ENCODE results near the gene PHTF1.

Gene PHTF1

GRCh38 chr1:113759333-113760101, at the start of gene PHTF1:
Gene PHTF1 (minus strand): TSS chr1:113759486. CDS start chr1:113758703, 783 bp downstream.
- peak; percentile 28 for DNase-seq (ENCODE audit: low read depth in 2 of 2)

DNA sequence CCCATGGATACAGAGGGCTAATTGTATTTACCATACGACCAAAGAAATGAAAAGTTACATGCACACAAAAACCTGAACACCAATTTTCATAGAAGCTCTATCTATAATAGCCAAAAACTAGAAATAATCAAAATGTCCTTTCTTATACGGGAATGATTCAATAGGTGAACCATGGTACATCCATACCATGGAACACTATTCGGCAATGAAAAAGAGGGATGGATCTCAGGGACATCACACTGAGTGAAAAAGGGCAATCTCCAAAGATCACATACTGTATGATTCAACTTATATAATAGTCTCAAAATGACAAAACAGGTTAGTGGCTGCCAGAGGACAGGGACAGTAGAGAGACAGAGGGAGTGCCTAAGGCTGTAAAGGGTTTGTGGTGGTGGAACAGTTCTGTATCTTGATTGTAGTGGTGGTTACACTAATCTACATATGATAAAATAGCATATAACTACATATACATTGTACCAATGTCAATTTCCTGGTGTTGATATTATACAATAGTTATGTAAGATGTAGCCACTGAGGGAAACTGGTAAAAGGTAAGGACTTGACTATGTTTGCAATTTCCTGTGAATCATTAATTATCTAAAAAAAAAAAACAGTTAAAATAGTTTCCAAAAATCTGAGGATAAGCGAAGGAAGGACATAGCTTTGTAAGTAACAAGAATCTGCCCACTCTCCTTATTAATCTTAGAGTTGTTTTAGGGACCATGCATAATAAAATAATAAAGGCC, 49.3 kb upstream of the PHTF1 start:
- no peak for DNase-seq (ENCODE audit: low read depth in 2 of 2)

DNA sequence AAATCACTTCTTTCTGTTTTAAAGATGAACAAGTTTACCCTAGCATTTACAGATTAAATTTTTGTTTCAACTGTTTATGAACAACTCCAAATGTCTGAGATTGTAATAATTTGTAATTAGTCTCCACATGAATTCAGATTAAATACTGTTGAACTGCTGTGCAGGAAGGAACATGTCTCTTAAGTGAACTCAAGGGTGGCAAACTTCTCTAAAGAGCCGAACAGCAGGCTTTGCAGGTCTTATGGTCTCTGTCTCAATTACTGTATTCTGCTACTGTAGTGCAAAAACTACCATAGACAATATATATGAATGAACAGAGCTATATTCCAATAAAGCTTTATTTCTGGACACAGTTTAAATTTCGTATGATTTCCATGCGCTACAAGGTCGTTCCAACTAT, 46.4 kb upstream of the PHTF1 start:
- DNase-seq (ENCODE audit: low read depth in 2 of 2): no peak

GRCh38 chr1:113805256-113805531, 45.9 kb upstream of the PHTF1 start:
- DNase-seq (ENCODE audit: low read depth in 2 of 2): no peak

DNA sequence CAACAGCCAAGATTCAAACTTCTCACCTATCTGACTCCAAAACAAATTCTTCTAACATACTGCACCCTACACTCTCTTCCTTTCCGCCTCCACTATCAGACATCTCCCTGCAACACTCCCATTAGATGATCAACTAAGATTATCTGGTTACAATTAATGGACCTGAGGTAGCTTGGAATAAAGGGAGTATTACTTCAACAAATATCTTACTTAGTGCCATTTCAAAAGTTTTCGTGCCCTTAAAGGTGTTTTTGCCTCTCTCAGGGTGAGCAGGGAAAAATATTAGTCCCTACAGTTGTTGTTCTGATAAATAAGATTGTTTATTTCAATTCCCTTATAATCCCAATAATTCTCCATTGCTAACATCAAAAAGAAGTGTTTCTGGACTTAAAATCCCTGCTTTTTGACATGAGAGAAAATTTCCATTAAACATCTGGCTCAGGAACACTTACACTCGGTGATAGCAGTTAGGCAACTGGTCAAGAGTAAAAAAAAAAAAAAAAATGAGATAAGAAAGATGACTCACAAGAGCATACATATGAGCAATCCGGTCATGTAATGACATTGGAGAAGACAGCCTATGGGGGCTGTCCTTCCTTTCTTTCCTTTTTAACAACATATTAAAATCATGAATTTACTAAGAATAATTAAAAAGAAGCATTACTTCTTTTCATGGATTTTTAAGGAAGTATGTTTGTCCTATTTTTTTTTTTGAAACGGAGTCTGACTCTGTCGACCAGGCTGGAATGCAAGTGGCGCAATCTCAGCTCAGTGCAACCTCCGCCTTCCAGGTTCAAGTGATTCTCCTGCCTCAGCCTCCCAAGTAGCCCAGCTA, 45.4 kb upstream of the PHTF1 start:
- DNase-seq (ENCODE audit: low read depth in 2 of 2): no peak

GRCh38 chr1:113802367-113803007, 43.2 kb upstream of the PHTF1 start:
- no peak for DNase-seq (ENCODE audit: low read depth in 2 of 2)

GRCh38 chr1:113800487-113800886, 41.2 kb upstream of the PHTF1 start:
- no peak for DNase-seq (ENCODE audit: low read depth in 2 of 2)

DNA sequence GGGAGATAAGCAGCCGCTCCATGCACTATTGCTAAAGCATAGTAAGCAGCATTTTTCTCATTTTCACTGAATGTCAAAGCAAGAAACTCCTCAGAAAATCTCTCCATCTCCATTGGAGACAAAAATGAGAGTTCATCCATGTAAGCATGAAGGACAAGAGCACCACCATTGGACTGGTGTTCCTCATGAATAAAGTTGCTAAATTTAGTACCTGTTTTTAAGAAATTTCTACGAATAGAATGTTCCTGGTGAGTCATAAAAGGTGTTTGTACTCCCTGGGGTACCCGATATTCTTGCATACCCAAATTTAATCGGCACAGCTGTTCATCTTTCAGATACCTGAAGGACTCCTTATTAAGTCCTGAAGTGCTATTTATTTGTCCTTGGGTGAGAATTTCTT, 38.2 kb upstream of the PHTF1 start:
- DNase-seq (ENCODE audit: low read depth in 2 of 2): no peak

- DNase-seq (ENCODE audit: low read depth in 2 of 2): no peak
Observed at GRCh38 chr1:113793878-113794834, 34.9 kb upstream of the PHTF1 start.

- no peak for DNase-seq (ENCODE audit: low read depth in 2 of 2)
Observed at GRCh38 chr1:113792986-113793385, 33.7 kb upstream of the PHTF1 start.

DNA sequence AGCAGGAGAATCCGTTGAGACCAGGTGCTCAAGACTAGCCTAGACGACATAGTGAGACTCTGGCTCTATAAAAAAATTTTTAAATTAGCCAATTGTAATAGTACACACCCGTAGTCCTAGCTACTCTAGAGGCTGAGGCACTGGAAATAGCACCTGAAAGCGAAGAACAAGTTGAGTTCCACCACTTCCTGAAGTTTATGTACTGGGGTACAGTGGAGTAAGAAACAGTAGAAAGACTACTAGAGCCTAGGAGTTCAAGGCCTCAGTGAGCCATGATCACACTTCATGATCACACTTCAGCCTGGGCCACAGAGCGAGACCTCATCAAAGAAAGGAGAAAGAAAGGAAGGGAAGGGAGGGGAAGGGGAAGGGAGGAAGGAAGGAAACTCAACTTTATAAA, 33.2 kb upstream of the PHTF1 start:
- no peak for DNase-seq (ENCODE audit: low read depth in 2 of 2)

- DNase-seq (ENCODE audit: low read depth in 2 of 2): no peak
Observed at GRCh38 chr1:113788802-113789201, 29.5 kb upstream of the PHTF1 start.

DNA sequence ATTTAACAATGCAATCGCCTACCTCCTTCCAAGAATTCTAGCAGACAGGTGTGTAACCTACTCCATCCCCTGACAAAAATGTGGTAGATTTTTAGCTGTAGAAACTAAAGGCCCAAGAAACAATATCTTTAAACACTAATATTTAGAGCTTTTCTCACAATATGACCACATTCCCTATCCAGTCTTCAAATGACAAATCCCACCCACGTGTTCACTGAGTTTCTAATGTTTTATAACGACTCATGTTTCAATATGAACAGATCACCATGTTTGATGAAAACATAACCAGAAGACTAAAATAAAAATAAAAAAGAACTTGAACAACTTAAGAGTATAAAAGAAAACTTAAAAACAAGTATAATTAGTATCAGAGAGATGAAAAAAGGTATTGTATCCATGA, 28.4 kb upstream of the PHTF1 start:
- DNase-seq (ENCODE audit: low read depth in 2 of 2): no peak

GRCh38 chr1:113786069-113786468, 26.8 kb upstream of the PHTF1 start:
- no peak for DNase-seq (ENCODE audit: low read depth in 2 of 2)

DNA sequence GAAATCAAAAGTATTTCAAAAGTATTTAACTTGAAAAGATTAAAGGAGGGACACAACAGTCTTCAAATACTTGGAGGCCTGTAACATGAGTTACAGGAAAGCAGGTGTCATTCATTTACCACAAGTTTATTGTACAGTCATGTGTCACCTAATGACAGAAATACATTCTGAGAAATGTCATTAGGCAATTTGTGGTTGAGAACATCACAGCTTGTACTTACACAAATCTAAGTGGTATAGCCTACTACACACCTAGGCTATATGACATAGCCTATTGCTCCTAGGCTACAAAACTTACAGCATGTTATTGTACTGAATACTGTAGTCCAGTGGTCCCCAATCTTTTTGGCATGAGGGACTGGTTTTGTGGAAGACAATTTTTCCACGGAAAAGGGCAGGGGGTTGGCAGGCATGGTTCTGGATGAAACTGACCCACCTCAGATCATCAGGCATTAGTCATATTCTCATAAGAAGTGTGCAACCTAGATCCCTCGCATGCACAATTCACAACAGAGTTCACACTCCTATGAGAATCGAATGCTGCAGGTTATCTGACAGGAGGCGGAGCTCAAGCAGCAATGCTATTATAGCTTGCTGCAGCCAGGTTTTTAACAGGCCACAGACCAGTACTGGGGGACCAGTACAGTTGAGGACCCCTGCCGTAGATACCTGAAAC, 25.0 kb upstream of the PHTF1 start:
- DNase-seq (ENCODE audit: low read depth in 2 of 2): no peak

- DNase-seq (ENCODE audit: low read depth in 2 of 2): peak in 1 of 2 donors; percentile 6
Observed at GRCh38 chr1:113783254-113784103, 24.2 kb upstream of the PHTF1 start.

GRCh38 chr1:113782406-113782805, 23.1 kb upstream of the PHTF1 start:
- DNase-seq (ENCODE audit: low read depth in 2 of 2): no peak

GRCh38 chr1:113780374-113781146, 21.3 kb upstream of the PHTF1 start:
- DNase-seq (ENCODE audit: low read depth in 2 of 2): no peak

DNA sequence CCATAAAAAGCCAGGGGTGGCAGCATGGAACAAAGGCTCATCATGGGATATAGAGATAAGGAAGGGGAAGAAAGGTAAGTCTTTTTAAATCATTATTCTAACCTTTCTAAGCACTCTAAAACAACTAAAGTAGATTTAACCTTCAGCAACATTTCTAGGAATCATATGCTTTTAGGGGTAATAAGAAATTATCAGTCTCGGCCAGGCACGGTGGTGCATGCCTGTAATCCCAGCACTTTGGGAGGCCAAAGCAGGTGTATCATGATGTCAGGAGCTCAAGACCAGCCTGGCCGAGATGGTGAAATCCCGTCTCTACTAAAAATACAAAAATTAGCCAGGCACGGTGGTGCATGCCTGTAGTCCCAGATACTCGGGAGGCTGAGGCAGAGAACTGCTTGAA, 20.3 kb upstream of the PHTF1 start:
- DNase-seq (ENCODE audit: low read depth in 2 of 2): no peak

All from stimulated activated CD8-positive, alpha-beta memory T cell treated with anti-CD3 and anti-CD28 coated beads, Interleukin-2, amount 100 ng/mL, for 1 hour (primary cell).